Measurements from ENCODE around the gene ZNF865.

DNA sequence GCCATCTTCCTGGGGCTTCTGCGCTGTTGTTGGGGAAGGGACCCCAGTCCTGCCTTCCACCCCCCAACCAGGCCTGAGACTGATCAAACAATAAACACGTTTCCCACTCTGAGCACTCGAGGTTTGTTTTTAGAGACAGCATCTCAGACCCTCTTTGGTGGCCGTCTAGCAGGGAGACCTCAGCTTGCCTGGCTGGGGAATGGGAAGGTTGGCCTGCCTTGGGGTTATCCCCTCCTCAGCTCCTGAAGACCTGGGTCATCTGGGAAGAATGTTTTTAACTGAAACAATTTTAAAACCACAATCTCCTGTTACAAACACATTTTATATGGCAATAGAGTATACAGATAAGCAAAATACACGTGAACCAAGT is 40.0 kb downstream of the ZNF865 start:
- no peak for TF ChIP-seq CTCF (IDR thresholded peaks at IDR 0.05; ENCODE audit: low read length)
- no peak for TF ChIP-seq EZH2 (optimal IDR thresholded peaks at IDR 0.05; ENCODE audit: low read depth, low read length)
- TF ChIP-seq EZH2phosphoT487 (IDR thresholded peaks at IDR 0.05; ENCODE audit: low read length): no peak
